GM12878 (cell line): ENCODE data around the gene CDK3. TPM values are rescaled to one million over a fixed set of nuclear protein-coding genes. Genes with fewer than 3 reads are reported as not detected.
A peak's percentile ranks its signal among the peaks of the same experiment; 100 is the strongest.

Source experiments
- ATAC-seq: fragments of 200-7000 bp; cut with Tn5 transposase; 3 replicates; pipeline ENCODE4 v1.9.1; 2020; ENCODE audit warnings: mild to moderate bottlenecking, moderate library complexity
- BruUV-seq: library from RNA; stranded (reverse); fragments of 400-500 nt; replicated peaks from 2 replicates; lab custom pipeline; 2021; lab: Mats Ljungman, UMichigan
- CTCF ChIA-PET: fragments of 300-600 bp; sonication (Branson Sonifier 250); formaldehyde crosslinking; extraction: SDS; loops from one replicate; lab custom pipeline; 2021; ENCODE audit warnings: inconsistent platforms; lab: Yijun Ruan, JAX
- POLR2A ChIA-PET: fragments of 350-600 bp; formaldehyde crosslinking; extraction: SDS; loops from one replicate; lab custom pipeline; 2021; ENCODE audit warnings: inconsistent platforms; lab: Charles Lee
- RAD21 ChIA-PET: fragments of 300-600 bp; sonication (Branson Sonifier 250); formaldehyde crosslinking; loops from one replicate; lab custom pipeline; 2023; ENCODE audit warnings: antibody characterized with exemption; ENCODE audit not compliant: unreplicated experiment; lab: Charles Lee
- SMC1A ChIA-PET: fragments of 300-600 bp; sonication (Branson Sonifier 250); formaldehyde crosslinking; loops from one replicate; lab custom pipeline; 2023; ENCODE audit not compliant: unreplicated experiment, uncharacterized antibody; lab: Charles Lee
- DNase-seq: peaks from one replicate; pipeline ENCODE4 v3.0.0-alpha.2; 2011; ENCODE audit warnings: low read depth, low spot score
- FAIRE-seq: peaks from 3 replicates; lab custom pipeline; 2011; peaks lifted over from hg19 to GRCh38; lab: Jason Lieb, UNC
- H2AFZ ChIP-seq: 2 replicates; pipeline ENCODE4 v1.6.0; 2011; ENCODE audit warnings: low read depth, low read length, control low read depth; ENCODE audit not compliant: control insufficient read depth
- H3K27ac ChIP-seq: 2 replicates; pipeline ENCODE4 v1.5.1; 2011; ENCODE audit warnings: control low read depth; ENCODE audit not compliant: control insufficient read depth, insufficient read depth
- H3K27me3 ChIP-seq, 2 experiments: replicated peaks in 1 of 2; 2 replicates each; pipeline versions ENCODE4 v1.6.0 to v1.6.1; 2011; ENCODE audit warnings: low read length in 1 of 2; ENCODE audit not compliant: control insufficient read depth in 2 of 2, insufficient read depth in 2 of 2
- H3K36me3 ChIP-seq, 2 experiments: 2 replicates each; pipeline ENCODE4 v1.5.1; 2011; ENCODE audit warnings: low read length in 1 of 2; ENCODE audit not compliant: control insufficient read depth in 2 of 2, insufficient read depth in 2 of 2
- H3K4me1 ChIP-seq: 2 replicates; pipeline ENCODE4 v1.6.1; 2011; ENCODE audit warnings: mild to moderate bottlenecking, low read length, moderate library complexity, mixed read lengths; ENCODE audit not compliant: control insufficient read depth, insufficient read depth
- H3K4me2 ChIP-seq: 2 replicates; pipeline ENCODE4 v1.6.0; 2011; ENCODE audit warnings: control low read depth; ENCODE audit not compliant: control insufficient read depth, insufficient read depth
- H3K4me3 ChIP-seq: fragments of 200-600 bp; sonication (generic); 2 replicates; pipeline ENCODE4 v1.5.1; 2016
- H3K79me2 ChIP-seq: 2 replicates; pipeline ENCODE4 v1.6.0; 2011; ENCODE audit warnings: low read length; ENCODE audit not compliant: control insufficient read depth, insufficient read depth
- H3K9ac ChIP-seq: 2 replicates; pipeline ENCODE4 v1.8.0; 2011; ENCODE audit warnings: low read length, control low read depth, mixed read lengths; ENCODE audit not compliant: control insufficient read depth, insufficient read depth
- H3K9me3 ChIP-seq: replicated peaks from 3 replicates; pipeline ENCODE4 v1.5.1; 2011; ENCODE audit warnings: mild to moderate bottlenecking, low read length; ENCODE audit not compliant: control insufficient read depth, insufficient read depth
- H4K20me1 ChIP-seq: 2 replicates; pipeline ENCODE4 v1.6.0; 2011; ENCODE audit not compliant: control insufficient read depth, insufficient read depth
- BCLAF1 ChIP-seq: fragments of 450-650 bp; IDR thresholded peaks from 2 replicates; pipeline ENCODE4 v1.6.1; 2017; ENCODE audit warnings: antibody characterized with exemption, mild to moderate bottlenecking, moderate library complexity
- FOXK2 ChIP-seq: fragments of 450-650 bp; IDR thresholded peaks from 2 replicates; pipeline ENCODE4 v1.6.1; 2017; ENCODE audit warnings: mild to moderate bottlenecking, moderate library complexity
- HDGF ChIP-seq: fragments of 450-650 bp; IDR thresholded peaks from 2 replicates; pipeline ENCODE4 v1.6.1; 2016; ENCODE audit warnings: antibody characterized with exemption
- MTA2 ChIP-seq: fragments of 450-650 bp; IDR thresholded peaks from 2 replicates; pipeline ENCODE4 v1.6.1; 2016; ENCODE audit warnings: low read depth, mild to moderate bottlenecking, moderate library complexity
- NBN ChIP-seq: fragments of 450-650 bp; IDR thresholded peaks from 2 replicates; pipeline ENCODE4 v1.6.1; 2016
- NFIC ChIP-seq: IDR thresholded peaks from 2 replicates; pipeline ENCODE4 v1.6.1; 2012; ENCODE audit warnings: low read depth, mild to moderate bottlenecking, inconsistent platforms, low read length, moderate library complexity
- NFYA ChIP-seq: IDR thresholded peaks from 2 replicates; pipeline ENCODE4 v1.6.1; 2011; ENCODE audit warnings: low read depth, mild to moderate bottlenecking, low read length, improper control_type of control experiment, borderline replicate concordance
- NFYB ChIP-seq: IDR thresholded peaks from 2 replicates; pipeline ENCODE4 v1.6.1; 2011; ENCODE audit warnings: low read depth, mild to moderate bottlenecking, low read length, improper control_type of control experiment, moderate library complexity; ENCODE audit not compliant: insufficient read depth
- NR2C1 ChIP-seq: fragments of 450-650 bp; IDR thresholded peaks from 2 replicates; pipeline ENCODE4 v1.6.1; 2017; ENCODE audit warnings: antibody characterized with exemption, mild to moderate bottlenecking, moderate library complexity
- RELB ChIP-seq: fragments of 450-650 bp; IDR thresholded peaks from 2 replicates; pipeline ENCODE4 v1.6.1; 2017; ENCODE audit warnings: low read depth, mild to moderate bottlenecking, moderate library complexity
- SMARCA5 ChIP-seq: fragments of 450-650 bp; IDR thresholded peaks from 2 replicates; pipeline ENCODE4 v1.6.1; 2017; ENCODE audit warnings: mild to moderate bottlenecking
- SREBF2 ChIP-seq: IDR thresholded peaks from 2 replicates; pipeline ENCODE4 v1.6.1; 2012; ENCODE audit warnings: mild to moderate bottlenecking, low read length
- TAF1 ChIP-seq: IDR thresholded peaks from 2 replicates; pipeline ENCODE4 v1.6.1; 2011; ENCODE audit warnings: mild to moderate bottlenecking, low read depth, low read length, borderline replicate concordance
- TCF12 ChIP-seq: IDR thresholded peaks from 2 replicates; pipeline ENCODE4 v1.6.1; 2011; ENCODE audit warnings: low read depth, mild to moderate bottlenecking, low read length
- USF2 ChIP-seq: IDR thresholded peaks from 2 replicates; pipeline ENCODE4 v1.6.1; 2011; ENCODE audit warnings: low read depth, low read length, improper control_type of control experiment, borderline replicate concordance
- WGBS: methylation state at CpG from one replicate; pipeline ENCODE4 v1.1.6; 2016; ENCODE audit warnings: low lambda C conversion rate; ENCODE audit not compliant: insufficient replicate concordance, insufficient coverage; ENCODE audit errors: missing lambda C conversion rate; 5-methylcytosine and 5-hydroxymethylcytosine counted together
- in situ Hi-C: fragments of 300-500 bp; cut with MboI; formaldehyde crosslinking; loops from 9 replicates; pipeline ENCODE4 v1.14.3; 2018; ENCODE audit warnings: mixed read lengths
- intact Hi-C: fragments of 100-400 bp; cut with micrococcal nuclease; formaldehyde crosslinking; loops from one replicate; pipeline ENCODE4 v1.14.2; 2022; ENCODE audit not compliant: unreplicated experiment
- polyA plus RNA-seq, 11 experiments: library from polyadenylated mRNA; depleted of rRNA in 4 of 11; unstranded in 6 of 11; stranded (reverse) in 5 of 11; fragments of >200 nt; fragmentation: Nextera tagmentation in 4 of 11; fragmentation: Illumina TruSeq in 1 of 11; extraction: Ambion mirVana in 4 of 11; extraction: Trizol in 1 of 11; gene quantifications; 1 replicate in 1 of 11; 2 replicates in 10 of 11; pipeline versions ENCODE4 v1.2.1 to v1.2.3, GENCODE V29; 2011 to 2016; ENCODE audit warnings: inconsistent platforms in 2 of 11, missing spikeins in 2 of 11, low read depth in 1 of 11
- total RNA-seq, 4 experiments: library from RNA; depleted of rRNA in 3 of 4; stranded (reverse); fragments of >200 nt in 3 of 4; fragmentation: Illumina TruSeq in 1 of 4; extraction: Trizol in 1 of 4; gene quantifications; 2 replicates each; pipeline versions ENCODE4 v1.2.1 to v1.2.3, GENCODE V29; 2013 to 2021

Gene CDK3
- total and polyA plus RNA-seq, 10 of the 15 experiments (the other 5 are each of a cell fraction or from before 2014, with no cell fraction given), result 1.1 to 7.1 (median 4.2) TPM

GRCh38 chr17:75995385-75995925 lies 5.2 kb upstream of the CDK3 start (continued):
- TF ChIP-seq USF2 (no peak), NFYA (no peak), NR2C1 (no peak)

- H3K9ac ChIP-seq, result peak overlapping the region; percentile 53
- peak overlapping the region; percentile 45; the same call in 1 of the 2 replicates for H3K4me3 ChIP-seq
- TF ChIP-seq NFIC (peak; percentile 47; the same call in 1 of the 2 replicates), FOXK2 (peak; percentile 29; the same call in 1 of the 2 replicates), SREBF2 (no peak), TAF1 (peak; percentile 51; the same call in 1 of the 2 replicates), NFYB (no peak), HDGF (peak; percentile 86), NBN (peak; percentile 78), SMARCA5 (peak; percentile 28; the same call in 1 of the 2 replicates), MTA2 (no peak; the same call in 1 of the 2 replicates), BCLAF1 (no peak), TCF12 (no peak), RELB (peak; percentile 85)
Measured at GRCh38 chr17:75996665-75997590, 3.7 kb upstream of the CDK3 start.

More at GRCh38 chr17:75996665-75997590, 3.7 kb upstream of the CDK3 start:
- H4K20me1 ChIP-seq, result no peaks in the 10 kb centered on the region
- ChIA-PET CTCF (interaction anchor here (0.7 to 10.7 kb wide), 14 partner anchors 9 to 453 kb away, joined by 3 to 70 read pairs (median 4); partner anchors contain the start of genes EXOC7, MRPL38 and WBP2), POLR2A (interaction anchor here (0.6 to 2.9 kb wide), 10 partner anchors 8 to 333 kb away, joined by 3 to 24 read pairs (median 4); partner anchors contain the start of genes ACOX1, FBF1, TEN1 and WBP2), RAD21 (interaction anchor here (0.5 to 2.5 kb wide), 11 partner anchors 7 to 211 kb away, joined by 3 to 11 read pairs (median 4); partner anchors contain the start of genes ACOX1, FBF1, MRPL38 and TEN1), SMC1A (interaction anchor here (0.6 to 1.9 kb wide), 9 partner anchors 9 to 93 kb away, joined by 3 to 10 read pairs (median 3); partner anchors contain the start of genes ACOX1, MRPL38 and TEN1)
- H3K4me1 ChIP-seq, result peaks cover 20% of the 10 kb centered on the region
- peak overlapping the region; percentile 84 for H3K27ac ChIP-seq
- DNase-seq (peak; percentile 45), FAIRE-seq (peak; percentile 57), ATAC-seq (peak; percentile 88)
- whole genome bisulfite sequencing, result 11% methylated on average over 18 of the region's 18 CpGs
- peak overlapping the region; percentile 66 for H2AFZ ChIP-seq
- peak overlapping the region; percentile 85 for H3K4me2 ChIP-seq
- no peaks in the 10 kb centered on the region for H3K27me3 ChIP-seq
- H3K36me3 ChIP-seq, result peaks cover 3% of the 10 kb centered on the region in 2 experiments; a peak in 2 of 4 replicates
- intact Hi-C loops (loop anchor here (5.0 kb wide), 1 partner anchor 55 kb away; the partner anchor contains the start of gene FBF1), in situ Hi-C loops (no loop called here)
- H3K9me3 ChIP-seq, result no peaks in the 10 kb centered on the region
- no peaks in the 10 kb centered on the region for H3K79me2 ChIP-seq
- no TSS peak for BruUV-seq
